Caco-2 (cell line): ENCODE data around the gene ARMS2. TPM values are rescaled to one million over a fixed set of nuclear protein-coding genes. Genes with fewer than 3 reads are reported as not detected.

ENCODE experiments used
- BruUV-seq: library from RNA; stranded (reverse); fragments of 400-500 nt; replicated peaks from 2 replicates; lab custom pipeline; 2021; lab: Mats Ljungman, UMichigan
- CTCF ChIA-PET: fragments of 300-600 bp; sonication (Branson Sonifier 250); formaldehyde crosslinking; loops from one replicate; lab custom pipeline; 2022; ENCODE audit warnings: antibody characterized with exemption; lab: Charles Lee
- POLR2A ChIA-PET: fragments of 300-600 bp; sonication (Branson Sonifier 250); formaldehyde crosslinking; loops from one replicate; lab custom pipeline; 2022; ENCODE audit warnings: antibody characterized with exemption; lab: Charles Lee
- DNase-seq, 2 experiments: peaks; one replicate each; pipeline versions ENCODE4 v3.0.0 to v3.0.0-alpha.2; 2020 to 2022
- H3K27me3 ChIP-seq: replicated peaks from 2 replicates; pipeline ENCODE4 v1.6.0; 2011; ENCODE audit warnings: low read length; ENCODE audit not compliant: control insufficient read depth, insufficient read depth
- H3K36me3 ChIP-seq: 2 replicates; pipeline ENCODE4 v1.5.1; 2011; ENCODE audit warnings: low read length; ENCODE audit not compliant: control insufficient read depth, insufficient read depth
- H3K4me1 ChIP-seq: fragments of 250-450 bp; sonication (Bioruptor Pico); 2 replicates; pipeline ENCODE4 v1.5.1; 2020; ENCODE audit warnings: mild to moderate bottlenecking
- H3K4me3 ChIP-seq: 2 replicates; pipeline ENCODE4 v1.5.1; 2011; ENCODE audit warnings: low read depth, mild to moderate bottlenecking, control low read depth, low read length
- H3K9me3 ChIP-seq: fragments of 250-450 bp; sonication (Bioruptor Pico); 2 replicates; pipeline ENCODE4 v1.5.1; 2020; ENCODE audit warnings: mild to moderate bottlenecking, moderate library complexity
- H3K27ac Mint-ChIP-seq: one replicate; pipeline ENCODE4 v1.8.0; 2022; ENCODE audit warnings: mixed read lengths; ENCODE audit not compliant: unreplicated experiment
- H3K27me3 Mint-ChIP-seq: one replicate; pipeline ENCODE4 v1.8.0; 2022; ENCODE audit warnings: mixed read lengths; ENCODE audit not compliant: insufficient read depth, unreplicated experiment
- H3K36me3 Mint-ChIP-seq: one replicate; pipeline ENCODE4 v1.8.0; 2022; ENCODE audit warnings: mild to moderate bottlenecking, mixed read lengths; ENCODE audit not compliant: insufficient read depth, unreplicated experiment
- H3K4me1 Mint-ChIP-seq: one replicate; pipeline ENCODE4 v1.8.0; 2022; ENCODE audit warnings: low read depth, mixed read lengths; ENCODE audit not compliant: unreplicated experiment
- H3K4me3 Mint-ChIP-seq: one replicate; pipeline ENCODE4 v1.8.0; 2022; ENCODE audit warnings: mild to moderate bottlenecking, moderate library complexity, mixed read lengths; ENCODE audit not compliant: unreplicated experiment
- H3K9me3 Mint-ChIP-seq: one replicate; pipeline ENCODE4 v1.8.0; 2022; ENCODE audit warnings: mixed read lengths; ENCODE audit not compliant: unreplicated experiment
- intact Hi-C: fragments of 100-400 bp; cut with micrococcal nuclease; formaldehyde crosslinking; loops from one replicate; pipeline ENCODE4 v1.10.0; 2022; ENCODE audit not compliant: unreplicated experiment
- total RNA-seq: library from RNA; stranded (reverse); gene quantifications from 2 replicates; pipeline ENCODE4 v1.2.3, GENCODE V29; 2022
- TF ChIP-seq, protein P1 (sequence below), 2 experiments: fragments of 200-600 bp in 1 of 2; IDR thresholded peaks; 1 replicate in 1 of 2; 2 replicates in 1 of 2; pipeline versions ENCODE4 v1.5.1 to v1.8.0; 2011 to 2022; ENCODE audit warnings: antibody characterized with exemption in 1 of 2, control low read depth in 1 of 2, inconsistent platforms in 1 of 2, low read depth in 1 of 2, low read length in 1 of 2, mild to moderate bottlenecking in 1 of 2, moderate library complexity in 1 of 2; ENCODE audit not compliant: insufficient read depth in 1 of 2, severe bottlenecking in 1 of 2, unreplicated experiment in 1 of 2

Gene ARMS2
- total RNA-seq, 1 experiment from 2014 or later = not detected

- H3K9me3 ChIP-seq = no peaks in the 10 kb centered on the region
- Mint-ChIP-seq H3K36me3 (no peaks in the 10 kb centered on the region), H3K4me3 (no peak overlapping the region), H3K9me3 (no peaks in the 10 kb centered on the region), H3K4me1 (no peaks in the 10 kb centered on the region), H3K27me3 (peaks cover 2% of the 10 kb centered on the region), H3K27ac (no peak overlapping the region)
- no peaks in the 10 kb centered on the region for H3K4me1 ChIP-seq
- POLR2A ChIA-PET = no interaction called here
- no peaks in the 10 kb centered on the region for H3K36me3 ChIP-seq
- CTCF ChIA-PET = no interaction called here
- no peak overlapping the region for H3K4me3 ChIP-seq
- intact Hi-C loops = no loop called here
- no TSS peak for BruUV-seq
- TF ChIP-seq, protein P1, sequence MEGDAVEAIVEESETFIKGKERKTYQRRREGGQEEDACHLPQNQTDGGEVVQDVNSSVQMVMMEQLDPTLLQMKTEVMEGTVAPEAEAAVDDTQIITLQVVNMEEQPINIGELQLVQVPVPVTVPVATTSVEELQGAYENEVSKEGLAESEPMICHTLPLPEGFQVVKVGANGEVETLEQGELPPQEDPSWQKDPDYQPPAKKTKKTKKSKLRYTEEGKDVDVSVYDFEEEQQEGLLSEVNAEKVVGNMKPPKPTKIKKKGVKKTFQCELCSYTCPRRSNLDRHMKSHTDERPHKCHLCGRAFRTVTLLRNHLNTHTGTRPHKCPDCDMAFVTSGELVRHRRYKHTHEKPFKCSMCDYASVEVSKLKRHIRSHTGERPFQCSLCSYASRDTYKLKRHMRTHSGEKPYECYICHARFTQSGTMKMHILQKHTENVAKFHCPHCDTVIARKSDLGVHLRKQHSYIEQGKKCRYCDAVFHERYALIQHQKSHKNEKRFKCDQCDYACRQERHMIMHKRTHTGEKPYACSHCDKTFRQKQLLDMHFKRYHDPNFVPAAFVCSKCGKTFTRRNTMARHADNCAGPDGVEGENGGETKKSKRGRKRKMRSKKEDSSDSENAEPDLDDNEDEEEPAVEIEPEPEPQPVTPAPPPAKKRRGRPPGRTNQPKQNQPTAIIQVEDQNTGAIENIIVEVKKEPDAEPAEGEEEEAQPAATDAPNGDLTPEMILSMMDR (IDR thresholded peaks at IDR 0.05; ENCODE audit: insufficient read depth in 1 of 2, low read depth in 1 of 2, low read length in 1 of 2, severe bottlenecking in 1 of 2, unreplicated experiment in 1 of 2) = no peak
- no peak for DNase-seq
- no peaks in the 10 kb centered on the region for H3K27me3 ChIP-seq
Measured at GRCh38 chr10:122499012-122499411, 44.6 kb downstream of the ARMS2 start.

- H3K36me3 Mint-ChIP-seq = no peaks in the 10 kb centered on the region
- intact Hi-C loops = no loop called here
- BruUV-seq = no TSS peak
Measured at GRCh38 chr10:122499491-122499941, 45.1 kb downstream of the ARMS2 start.

GRCh38 chr10:122500194-122500593 is 45.7 kb downstream of the ARMS2 start:
- H3K27me3 Mint-ChIP-seq = peaks cover 2% of the 10 kb centered on the region
- no peak overlapping the region for H3K4me3 Mint-ChIP-seq
- H3K27me3 ChIP-seq = no peaks in the 10 kb centered on the region
- intact Hi-C loops = no loop called here
- ChIA-PET POLR2A (no interaction called here), CTCF (no interaction called here)
- TF ChIP-seq, protein P1 (IDR thresholded peaks at IDR 0.05; ENCODE audit: insufficient read depth in 1 of 2, low read depth in 1 of 2, low read length in 1 of 2, severe bottlenecking in 1 of 2, unreplicated experiment in 1 of 2) = no peak
- BruUV-seq = no TSS peak
- H3K4me1 ChIP-seq = no peaks in the 10 kb centered on the region
- H3K9me3 Mint-ChIP-seq = no peaks in the 10 kb centered on the region
- no peaks in the 10 kb centered on the region for H3K36me3 ChIP-seq
- H3K9me3 ChIP-seq = no peaks in the 10 kb centered on the region
- H3K36me3 Mint-ChIP-seq = no peaks in the 10 kb centered on the region
- DNase-seq = no peak
- H3K4me3 ChIP-seq = no peak overlapping the region
- H3K27ac Mint-ChIP-seq = no peak overlapping the region
- H3K4me1 Mint-ChIP-seq = no peaks in the 10 kb centered on the region

More at GRCh38 chr10:122499491-122499941, 45.1 kb downstream of the ARMS2 start:
- POLR2A ChIA-PET = no interaction called here
- peaks cover 2% of the 10 kb centered on the region for H3K27me3 Mint-ChIP-seq
- Histone ChIP-seq H3K36me3 (no peaks in the 10 kb centered on the region), H3K4me3 (no peak overlapping the region), H3K27me3 (no peaks in the 10 kb centered on the region), H3K4me1 (no peaks in the 10 kb centered on the region), H3K9me3 (no peaks in the 10 kb centered on the region)
- no peaks in the 10 kb centered on the region for H3K4me1 Mint-ChIP-seq
- no peak overlapping the region for H3K27ac Mint-ChIP-seq
- no peak for DNase-seq
- CTCF ChIA-PET = no interaction called here
- H3K9me3 Mint-ChIP-seq = no peaks in the 10 kb centered on the region
- TF ChIP-seq, protein P1 (IDR thresholded peaks at IDR 0.05; ENCODE audit: insufficient read depth in 1 of 2, low read depth in 1 of 2, low read length in 1 of 2, severe bottlenecking in 1 of 2, unreplicated experiment in 1 of 2) = no peak
- H3K4me3 Mint-ChIP-seq = no peak overlapping the region
